ENCODE measurements around the gene HGS. TPM values are rescaled to one million over a fixed set of nuclear protein-coding genes. Genes with fewer than 3 reads are reported as not detected.

Gene HGS
- total and polyA plus RNA-seq, 2 of the 13 experiments (the other 11 are each of a cell fraction or from before 2014, with no cell fraction given) = 73.3 to 78.1 TPM

DNA sequence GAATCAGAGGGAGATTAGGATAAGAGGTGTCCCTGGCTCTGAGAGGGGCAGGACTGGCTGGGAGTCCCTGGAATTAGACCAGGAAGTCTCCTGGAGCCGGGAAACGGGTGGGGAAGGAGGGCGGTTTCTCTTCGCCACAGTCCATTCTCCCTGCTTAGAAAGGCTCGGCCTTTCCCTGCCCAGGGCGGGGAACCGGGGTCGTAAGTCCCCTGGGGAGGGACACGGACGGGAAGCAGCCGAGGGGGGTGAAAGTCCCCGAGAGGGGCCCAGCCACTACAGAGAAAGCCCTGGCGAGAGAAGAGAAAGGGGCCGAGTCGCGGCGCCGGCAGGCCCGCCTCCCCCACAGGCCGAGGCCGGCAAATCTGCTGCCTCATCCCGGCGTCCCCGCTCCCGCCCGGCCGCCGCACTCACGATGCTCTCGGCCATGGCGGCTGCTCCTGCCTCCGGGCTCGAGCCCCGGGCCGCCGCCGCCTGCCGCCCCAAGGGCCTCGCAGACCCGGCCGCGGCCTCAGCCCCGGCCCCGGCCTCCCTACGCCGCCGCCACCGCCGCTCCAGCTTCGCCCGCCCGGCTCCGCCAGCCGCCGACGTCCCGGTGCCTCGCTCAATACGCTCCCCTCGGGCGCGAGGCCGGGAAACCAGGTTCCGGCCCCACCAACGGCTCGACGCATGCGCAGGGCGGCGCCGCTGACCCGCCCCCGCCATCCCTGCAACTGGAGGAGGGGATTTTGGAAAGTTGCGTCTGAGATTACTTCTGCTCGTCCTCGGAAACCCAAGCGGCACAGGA lies 47.1 kb upstream of the HGS start, which contains the start of the genes NPLOC4 and TSPAN10 (continued):
- TF ChIP-seq ZMAT5 (CRISPR knock-in tag; IDR thresholded peaks at IDR 0.05; ENCODE audit: borderline replicate concordance, low read depth) (no peak), HDAC1 (CRISPR knock-in tag; IDR thresholded peaks at IDR 0.05) (peak; percentile 94), ZNF766 (CRISPR knock-in tag; IDR thresholded peaks at IDR 0.05; ENCODE audit: borderline replicate concordance) (peak; percentile 77), ZMYM3 (CRISPR knock-in tag; IDR thresholded peaks at IDR 0.05) (peak; percentile 72), KLF12 (CRISPR knock-in tag; IDR thresholded peaks at IDR 0.05; ENCODE audit: borderline replicate concordance) (peak; percentile 97), U2AF1 (optimal IDR thresholded peaks at IDR 0.05; ENCODE audit: low read depth, low read length) (no peak), CCDC6 (CRISPR knock-in tag; IDR thresholded peaks at IDR 0.05) (peak; percentile 99), MED13 (CRISPR knock-in tag; IDR thresholded peaks at IDR 0.05) (peak; percentile 65; the same call in 1 of the 2 replicates), HNRNPH1 (optimal IDR thresholded peaks at IDR 0.05; ENCODE audit: low read depth, low read length) (no peak), ZNF138 (CRISPR knock-in tag; IDR thresholded peaks at IDR 0.05; ENCODE audit: low read depth) (no peak), CHCHD3 (CRISPR knock-in tag; IDR thresholded peaks at IDR 0.05) (no peak), ZNF790 (CRISPR knock-in tag; IDR thresholded peaks at IDR 0.05; ENCODE audit: borderline replicate concordance) (no peak), BHLHE40 (IDR thresholded peaks at IDR 0.05; ENCODE audit: low read length) (peak; percentile 44; the same call in 1 of the 2 replicates), SKI (IDR thresholded peaks at IDR 0.05; ENCODE audit: partially characterized antibody) (peak; percentile 90), CREB3 (CRISPR knock-in tag; IDR thresholded peaks at IDR 0.05) (no peak), ZFYVE20 (CRISPR knock-in tag; IDR thresholded peaks at IDR 0.05; ENCODE audit: borderline replicate concordance, low read depth) (no peak), HCFC1 (IDR thresholded peaks at IDR 0.05; ENCODE audit: low read depth, low read length) (peak; percentile 76), ZNF784 (CRISPR knock-in tag; IDR thresholded peaks at IDR 0.05; ENCODE audit: borderline replicate concordance) (peak; percentile 88), RAD21 (CRISPR knock-in tag; IDR thresholded peaks at IDR 0.05) (peak; percentile 77), CREB1 (IDR thresholded peaks at IDR 0.05) (peak; percentile 37; the same call in 1 of the 2 replicates), CREB1 (CRISPR knock-in tag; IDR thresholded peaks at IDR 0.05) (no peak), FOXM1 (CRISPR knock-in tag; IDR thresholded peaks at IDR 0.05) (0 out of 2 replicates have a peak, but pooled peaks have one; percentile 77)
- TF ChIP-seq, protein P1, sequence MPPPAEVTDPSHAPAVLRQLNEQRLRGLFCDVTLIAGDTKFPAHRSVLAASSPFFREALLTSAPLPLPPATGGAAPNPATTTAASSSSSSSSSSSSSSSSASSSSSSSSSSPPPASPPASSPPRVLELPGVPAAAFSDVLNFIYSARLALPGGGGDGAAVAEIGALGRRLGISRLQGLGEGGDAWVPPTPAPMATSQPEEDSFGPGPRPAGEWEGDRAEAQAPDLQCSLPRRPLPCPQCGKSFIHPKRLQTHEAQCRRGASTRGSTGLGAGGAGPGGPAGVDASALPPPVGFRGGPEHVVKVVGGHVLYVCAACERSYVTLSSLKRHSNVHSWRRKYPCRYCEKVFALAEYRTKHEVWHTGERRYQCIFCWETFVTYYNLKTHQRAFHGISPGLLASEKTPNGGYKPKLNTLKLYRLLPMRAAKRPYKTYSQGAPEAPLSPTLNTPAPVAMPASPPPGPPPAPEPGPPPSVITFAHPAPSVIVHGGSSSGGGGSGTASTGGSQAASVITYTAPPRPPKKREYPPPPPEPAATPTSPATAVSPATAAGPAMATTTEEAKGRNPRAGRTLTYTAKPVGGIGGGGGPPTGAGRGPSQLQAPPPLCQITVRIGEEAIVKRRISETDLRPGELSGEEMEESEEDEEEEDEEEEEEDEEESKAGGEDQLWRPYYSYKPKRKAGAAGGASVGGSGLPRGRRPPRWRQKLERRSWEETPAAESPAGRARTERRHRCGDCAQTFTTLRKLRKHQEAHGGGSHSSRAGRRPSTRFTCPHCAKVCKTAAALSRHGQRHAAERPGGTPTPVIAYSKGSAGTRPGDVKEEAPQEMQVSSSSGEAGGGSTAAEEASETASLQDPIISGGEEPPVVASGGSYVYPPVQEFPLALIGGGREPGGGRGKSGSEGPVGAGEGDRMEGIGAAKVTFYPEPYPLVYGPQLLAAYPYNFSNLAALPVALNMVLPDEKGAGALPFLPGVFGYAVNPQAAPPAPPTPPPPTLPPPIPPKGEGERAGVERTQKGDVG (CRISPR knock-in tag; IDR thresholded peaks at IDR 0.05; ENCODE audit: borderline replicate concordance) = no peak
- TF ChIP-seq, protein P2, sequence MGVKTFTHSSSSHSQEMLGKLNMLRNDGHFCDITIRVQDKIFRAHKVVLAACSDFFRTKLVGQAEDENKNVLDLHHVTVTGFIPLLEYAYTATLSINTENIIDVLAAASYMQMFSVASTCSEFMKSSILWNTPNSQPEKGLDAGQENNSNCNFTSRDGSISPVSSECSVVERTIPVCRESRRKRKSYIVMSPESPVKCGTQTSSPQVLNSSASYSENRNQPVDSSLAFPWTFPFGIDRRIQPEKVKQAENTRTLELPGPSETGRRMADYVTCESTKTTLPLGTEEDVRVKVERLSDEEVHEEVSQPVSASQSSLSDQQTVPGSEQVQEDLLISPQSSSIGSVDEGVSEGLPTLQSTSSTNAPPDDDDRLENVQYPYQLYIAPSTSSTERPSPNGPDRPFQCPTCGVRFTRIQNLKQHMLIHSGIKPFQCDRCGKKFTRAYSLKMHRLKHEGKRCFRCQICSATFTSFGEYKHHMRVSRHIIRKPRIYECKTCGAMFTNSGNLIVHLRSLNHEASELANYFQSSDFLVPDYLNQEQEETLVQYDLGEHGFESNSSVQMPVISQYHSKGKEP (CRISPR knock-in tag; IDR thresholded peaks at IDR 0.05) = no peak
